Thyroid gland (tissue), 4 donors: ENCODE measurements around the gene MARCHF11. TPM values are rescaled to one million over a fixed set of nuclear protein-coding genes. Genes with fewer than 3 reads are reported as not detected.

Experiments used
- DNase-seq, 2 donors: peaks; one replicate each; pipeline ENCODE4 v3.0.0-alpha.2; 2019
- H3K27ac ChIP-seq, 3 donors: fragments of 200-600 bp; sonication (generic); 1 replicate in 2 of 3; 2 replicates in 1 of 3; pipeline ENCODE4 v1.5.1; 2016 to 2019; ENCODE audit warnings: mild to moderate bottlenecking in 1 of 3, moderate library complexity in 1 of 3
- H3K27me3 ChIP-seq: fragments of 200-600 bp; sonication (generic); one replicate; pipeline ENCODE4 v1.5.1; 2019
- H3K36me3 ChIP-seq, 2 donors: fragments of 200-600 bp; sonication (generic); one replicate each; pipeline ENCODE4 v1.5.1; 2016 to 2019
- H3K4me1 ChIP-seq, 2 donors: fragments of 200-600 bp; sonication (generic); one replicate each; pipeline ENCODE4 v1.5.1; 2017 to 2019
- H3K4me3 ChIP-seq, 3 donors: fragments of 200-600 bp; sonication (generic); replicated peaks in 1 of 3; 1 replicate in 2 of 3; 2 replicates in 1 of 3; pipeline ENCODE4 v1.5.1; 2016; ENCODE audit warnings: mild to moderate bottlenecking in 1 of 3
- H3K9me3 ChIP-seq: fragments of 200-600 bp; sonication (generic); one replicate; pipeline ENCODE4 v1.5.1; 2017
- CTCF ChIP-seq, 6 experiments: fragments of 200-600 bp in 3 of 6; fragments of 450-650 bp in 3 of 6; sonication (generic) in 3 of 6; IDR thresholded peaks; one replicate each; pipeline ENCODE4 v1.5.1; 2016 to 2019; ENCODE audit warnings: antibody characterized with exemption in 6 of 6, mild to moderate bottlenecking in 2 of 6, inconsistent platforms in 1 of 6, moderate library complexity in 1 of 6
- POLR2A ChIP-seq, 2 donors: fragments of 450-650 bp; IDR thresholded peaks; one replicate each; pipeline ENCODE4 v1.6.1; 2017; ENCODE audit warnings: antibody characterized with exemption in 2 of 2, mild to moderate bottlenecking in 2 of 2, moderate library complexity in 1 of 2
- WGBS, 2 donors: methylation state at CpG; one replicate each; pipeline ENCODE4 v1.1.5; 2017; 5-methylcytosine and 5-hydroxymethylcytosine counted together
- intact Hi-C: fragments of 100-400 bp; cut with DNase I; formaldehyde crosslinking; loops from one replicate; pipeline ENCODE4 v1.15.1; 2023
- total RNA-seq, 4 donors: library from RNA; depleted of rRNA; stranded (reverse); fragments of >200 nt; gene quantifications; one replicate each; pipeline ENCODE4 v1.2.3, GENCODE V29; 2016

The MARCHF11 gene
- total RNA-seq, 4 donors from 2014 or later, result 0.27 TPM; not detected in 3

DNA sequence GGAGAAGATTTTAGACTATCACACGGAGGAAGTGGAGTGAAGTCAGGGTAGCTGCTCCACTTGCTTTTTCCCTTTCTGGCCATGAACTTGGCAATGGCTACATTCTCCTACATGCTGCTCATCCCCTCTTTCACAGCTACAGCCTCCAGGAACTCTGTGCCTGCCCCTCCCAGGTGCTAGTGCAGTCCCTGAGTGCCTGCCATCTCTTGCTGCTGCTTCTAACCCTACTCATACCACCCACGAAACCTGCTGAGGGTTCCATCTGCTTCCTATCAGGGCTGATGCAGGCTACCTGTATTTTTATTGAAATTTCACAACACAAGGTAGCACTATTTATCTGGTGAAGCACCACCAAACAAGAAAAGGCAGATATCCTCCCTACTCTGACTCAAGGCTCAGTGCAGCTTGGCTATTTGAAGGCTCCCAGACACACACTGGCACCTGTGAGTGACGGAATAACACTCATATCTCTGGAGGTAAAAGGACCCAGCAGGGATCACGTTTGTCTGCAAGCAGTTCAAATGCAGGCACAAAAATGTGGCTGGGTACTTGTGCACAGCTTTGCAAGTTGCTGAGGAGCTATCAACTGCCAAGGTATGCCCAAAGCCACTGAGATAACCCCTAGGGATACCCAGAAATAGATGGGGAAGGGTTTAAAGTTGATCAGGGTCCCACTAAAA lies 51.6 kb downstream of the MARCHF11 start:
- H3K36me3 ChIP-seq, result no peaks in the 10 kb centered on the region
- no peak overlapping the region for H3K27ac ChIP-seq
- H3K9me3 ChIP-seq, result no peaks in the 10 kb centered on the region
- no peak for TF ChIP-seq CTCF (IDR thresholded peaks at IDR 0.05)
- TF ChIP-seq POLR2A (IDR thresholded peaks at IDR 0.05), result no peak
- WGBS, 2 donors, result 66 to 67% methylated on average over 4 of the region's 4 CpGs
- no peak for DNase-seq
- no peak overlapping the region for H3K4me3 ChIP-seq
- no peaks in the 10 kb centered on the region for H3K27me3 ChIP-seq
- intact Hi-C loops, result no loop called here
- no peaks in the 10 kb centered on the region for H3K4me1 ChIP-seq

GRCh38 chr5:16120579-16120978 lies 59.0 kb downstream of the MARCHF11 start:
- intact Hi-C loops, result no loop called here

GRCh38 chr5:16119790-16120189 lies 59.8 kb downstream of the MARCHF11 start:
- no peak for DNase-seq
- WGBS, 2 donors, result 87 to 90% methylated on average over 4 of the region's 4 CpGs

More at GRCh38 chr5:16120579-16120978, 59.0 kb downstream of the MARCHF11 start:
- WGBS, 2 donors, result 74% methylated on average over 3 of the region's 3 CpGs
- Histone ChIP-seq H3K9me3 (no peaks in the 10 kb centered on the region), H3K4me1 (no peaks in the 10 kb centered on the region), H3K27me3 (no peaks in the 10 kb centered on the region), H3K4me3 (no peak overlapping the region), H3K27ac (no peak overlapping the region), H3K36me3 (no peaks in the 10 kb centered on the region)
- no peak for TF ChIP-seq POLR2A (IDR thresholded peaks at IDR 0.05)
- TF ChIP-seq CTCF (IDR thresholded peaks at IDR 0.05), result no peak
- no peak for DNase-seq

DNA sequence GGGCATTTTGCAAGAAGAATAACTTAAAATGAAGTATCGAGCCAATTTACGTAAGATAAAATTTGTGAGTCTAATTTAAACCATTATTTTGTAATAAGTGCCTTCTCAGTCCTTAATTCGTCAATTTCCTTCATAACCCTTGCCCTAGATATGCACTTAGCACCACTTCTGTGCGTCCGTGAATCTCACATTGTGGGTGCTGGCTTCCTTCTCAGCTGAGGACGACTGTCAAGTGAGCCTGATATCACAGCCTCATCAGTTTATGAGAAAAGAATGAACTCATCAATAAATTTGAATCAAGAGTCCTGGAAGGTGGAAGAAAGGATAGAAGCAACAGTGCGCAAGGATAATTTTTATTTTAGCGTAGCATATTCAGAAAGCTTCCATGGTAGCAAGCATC lies 64.5 kb downstream of the MARCHF11 start:
- Histone ChIP-seq H3K4me1 (no peaks in the 10 kb centered on the region), H3K27me3 (no peaks in the 10 kb centered on the region), H3K9me3 (no peaks in the 10 kb centered on the region), H3K27ac (no peak overlapping the region), H3K4me3 (no peak overlapping the region), H3K36me3 (no peaks in the 10 kb centered on the region)
- intact Hi-C loops, result no loop called here
- TF ChIP-seq CTCF (IDR thresholded peaks at IDR 0.05), result no peak
- no peak for TF ChIP-seq POLR2A (IDR thresholded peaks at IDR 0.05)
- no peak for DNase-seq
- 74 to 86% methylated on average over 8 of the region's 8 CpGs for WGBS, 2 donors

More at GRCh38 chr5:16119790-16120189, 59.8 kb downstream of the MARCHF11 start:
- H3K36me3 ChIP-seq, result no peaks in the 10 kb centered on the region
- no peaks in the 10 kb centered on the region for H3K27me3 ChIP-seq
- H3K4me3 ChIP-seq, result no peak overlapping the region
- intact Hi-C loops, result no loop called here
- H3K4me1 ChIP-seq, result no peaks in the 10 kb centered on the region
- no peak overlapping the region for H3K27ac ChIP-seq
- no peaks in the 10 kb centered on the region for H3K9me3 ChIP-seq
- no peak for TF ChIP-seq CTCF (IDR thresholded peaks at IDR 0.05)
- TF ChIP-seq POLR2A (IDR thresholded peaks at IDR 0.05), result no peak

GRCh38 chr5:16108418-16108817 lies 71.2 kb downstream of the MARCHF11 start:
- no peaks in the 10 kb centered on the region for H3K27me3 ChIP-seq
- H3K4me1 ChIP-seq, result no peaks in the 10 kb centered on the region
- H3K4me3 ChIP-seq, result no peak overlapping the region
- TF ChIP-seq POLR2A (IDR thresholded peaks at IDR 0.05) (no peak), CTCF (IDR thresholded peaks at IDR 0.05) (no peak)
- H3K9me3 ChIP-seq, result no peaks in the 10 kb centered on the region
- intact Hi-C loops, result no loop called here
- DNase-seq, result no peak
- WGBS, 2 donors, result 55 to 68% methylated on average over 3 of the region's 3 CpGs
- H3K36me3 ChIP-seq, result no peaks in the 10 kb centered on the region
- H3K27ac ChIP-seq, result no peak overlapping the region
